ENCODE results near the gene RNF220.

RNF220 gene

DNA sequence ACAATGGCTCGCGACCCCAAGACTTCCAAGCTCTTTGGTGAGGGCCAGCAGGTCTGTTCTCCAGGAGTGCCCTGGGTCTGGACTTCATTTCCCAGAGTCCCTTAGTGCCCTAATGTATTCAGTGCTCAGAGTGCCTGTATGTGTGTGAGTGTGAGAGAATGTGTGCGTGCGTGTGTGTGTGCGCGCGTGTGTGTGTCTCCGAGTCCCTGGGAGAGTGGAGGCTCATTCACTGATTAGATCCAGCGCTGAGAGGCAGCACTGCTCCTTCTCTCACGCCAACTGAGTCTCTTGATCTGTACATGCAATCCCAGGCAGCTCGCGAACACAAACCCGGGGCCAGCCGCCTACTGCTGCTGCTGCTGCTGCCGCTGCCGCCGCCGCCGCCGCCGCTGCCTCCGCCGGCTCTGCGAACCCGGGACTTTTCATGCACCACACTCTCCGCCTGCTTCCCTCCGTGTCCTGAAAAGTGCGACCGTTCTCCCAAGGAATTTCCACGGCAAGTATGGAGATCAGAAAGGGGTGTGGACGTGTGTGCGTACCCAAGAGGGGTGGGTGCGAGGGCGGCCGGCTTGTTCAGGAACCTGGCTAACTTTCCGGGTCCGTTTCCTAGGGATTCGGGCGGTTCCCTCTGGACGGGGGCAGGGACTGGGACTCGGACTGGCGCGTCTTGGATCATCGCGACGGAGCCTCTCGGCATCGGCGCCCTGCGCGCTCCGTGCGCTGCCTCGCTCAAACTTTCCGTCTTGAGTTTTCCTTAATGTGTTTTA, at the start of gene RNF220 (continued):
- TF ChIP-seq ZNF530 (tag by site-specific recombination; IDR thresholded peaks at IDR 0.05; ENCODE audit: low read depth) (no peak), ZFP37 (tag by site-specific recombination; IDR thresholded peaks at IDR 0.05) (peak; percentile 86), SALL2 (tag by site-specific recombination; IDR thresholded peaks at IDR 0.05; ENCODE audit: borderline replicate concordance) (0 out of 2 replicates have a peak, but pooled peaks have one; percentile 67), ZFP41 (tag by site-specific recombination; IDR thresholded peaks at IDR 0.05; ENCODE audit: borderline replicate concordance) (no peak), KLF8 (tag by site-specific recombination; IDR thresholded peaks at IDR 0.05) (peak; percentile 54), ZNF610 (tag by site-specific recombination; IDR thresholded peaks at IDR 0.05; ENCODE audit: borderline replicate concordance) (peak; percentile 56), ZNF10 (tag by site-specific recombination; IDR thresholded peaks at IDR 0.05) (peak; percentile 72; the same call in 1 of the 2 replicates), ZNF350 (tag by site-specific recombination; IDR thresholded peaks at IDR 0.05) (no peak), ZNF596 (tag by site-specific recombination; IDR thresholded peaks at IDR 0.05) (no peak), ZNF354C (tag by site-specific recombination; IDR thresholded peaks at IDR 0.05; ENCODE audit: borderline replicate concordance, low read depth) (no peak), TRIM28 (IDR thresholded peaks at IDR 0.05; ENCODE audit: borderline replicate concordance, low read length) (peak; percentile 76; the same call in 1 of the 2 replicates), ZNF292 (tag by site-specific recombination; IDR thresholded peaks at IDR 0.05; ENCODE audit: borderline replicate concordance, low read depth) (no peak), KLF1 (tag by site-specific recombination; IDR thresholded peaks at IDR 0.05) (peak; percentile 80), ZNF501 (tag by site-specific recombination; IDR thresholded peaks at IDR 0.05) (peak; percentile 82; the same call in 1 of the 2 replicates), ZNF707 (tag by site-specific recombination; IDR thresholded peaks at IDR 0.05) (no peak), ZFHX2 (tag by site-specific recombination; conservative IDR thresholded peaks at IDR 0.05) (peak; percentile 82), ZNF140 (tag by site-specific recombination; IDR thresholded peaks at IDR 0.05) (no peak), FEZF1 (tag by site-specific recombination; IDR thresholded peaks at IDR 0.05) (peak; percentile 42; the same call in 1 of the 2 replicates), YY2 (tag by site-specific recombination; IDR thresholded peaks at IDR 0.05) (peak; percentile 62; the same call in 1 of the 2 replicates), ZNF391 (tag by site-specific recombination; IDR thresholded peaks at IDR 0.05; ENCODE audit: borderline replicate concordance, low read depth) (no peak; the same call in 1 of the 2 replicates), ZNF16 (tag by site-specific recombination; IDR thresholded peaks at IDR 0.05; ENCODE audit: low read depth) (0 out of 2 replicates have a peak, but pooled peaks have one; percentile 25), ZNF24 (tag by site-specific recombination; IDR thresholded peaks at IDR 0.05) (peak; percentile 84), KLF9 (tag by site-specific recombination; IDR thresholded peaks at IDR 0.05; ENCODE audit: low read depth) (peak; percentile 68), ZNF510 (tag by site-specific recombination; IDR thresholded peaks at IDR 0.05; ENCODE audit: insufficient replicate concordance) (no peak), KLF7 (tag by site-specific recombination; IDR thresholded peaks at IDR 0.05; ENCODE audit: borderline replicate concordance) (no peak), ZNF146 (tag by site-specific recombination; IDR thresholded peaks at IDR 0.05) (0 out of 2 replicates have a peak, but pooled peaks have one; percentile 27), SCRT2 (tag by site-specific recombination; IDR thresholded peaks at IDR 0.05) (0 out of 2 replicates have a peak, but pooled peaks have one; percentile 60), ZNF366 (tag by site-specific recombination; conservative IDR thresholded peaks at IDR 0.05) (peak; percentile 73), ZNF221 (tag by site-specific recombination; IDR thresholded peaks at IDR 0.05; ENCODE audit: borderline replicate concordance) (no peak), OSR2 (tag by site-specific recombination; IDR thresholded peaks at IDR 0.05) (peak; percentile 86), BCL11B (tag by site-specific recombination; IDR thresholded peaks at IDR 0.05; ENCODE audit: low read depth) (no peak), ZNF248 (tag by site-specific recombination; IDR thresholded peaks at IDR 0.05) (peak; percentile 58; the same call in 1 of the 2 replicates)
- TF ChIP-seq, protein P1, sequence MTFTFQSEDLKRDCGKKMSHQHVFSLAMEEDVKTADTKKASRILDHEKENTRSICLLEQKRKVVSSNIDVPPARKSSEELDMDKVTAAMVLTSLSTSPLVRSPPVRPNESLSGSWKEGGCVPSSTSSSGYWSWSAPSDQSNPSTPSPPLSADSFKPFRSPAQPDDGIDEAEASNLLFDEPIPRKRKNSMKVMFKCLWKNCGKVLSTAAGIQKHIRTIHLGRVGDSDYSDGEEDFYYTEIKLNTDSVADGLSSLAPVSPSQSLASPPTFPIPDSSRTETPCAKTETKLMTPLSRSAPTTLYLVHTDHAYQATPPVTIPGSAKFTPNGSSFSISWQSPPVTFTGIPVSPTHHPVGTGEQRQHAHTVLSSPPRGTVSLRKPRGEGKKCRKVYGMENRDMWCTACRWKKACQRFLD (tag by site-specific recombination; IDR thresholded peaks at IDR 0.05): no peak
- TF ChIP-seq, protein P2, sequence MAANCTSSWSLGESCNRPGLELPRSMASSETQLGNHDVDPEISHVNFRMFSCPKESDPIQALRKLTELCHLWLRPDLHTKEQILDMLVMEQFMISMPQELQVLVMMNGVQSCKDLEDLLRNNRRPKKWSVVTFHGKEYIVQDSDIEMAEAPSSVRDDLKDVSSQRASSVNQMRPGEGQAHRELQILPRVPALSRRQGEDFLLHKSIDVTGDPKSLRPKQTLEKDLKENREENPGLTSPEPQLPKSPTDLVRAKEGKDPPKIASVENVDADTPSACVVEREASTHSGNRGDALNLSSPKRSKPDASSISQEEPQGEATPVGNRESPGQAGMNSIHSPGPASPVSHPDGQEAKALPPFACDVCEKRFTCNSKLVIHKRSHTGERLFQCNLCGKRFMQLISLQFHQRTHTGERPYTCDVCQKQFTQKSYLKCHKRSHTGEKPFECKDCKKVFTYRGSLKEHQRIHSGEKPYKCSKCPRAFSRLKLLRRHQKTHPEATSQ (tag by site-specific recombination; IDR thresholded peaks at IDR 0.05): no peak
- TF ChIP-seq, protein P3, sequence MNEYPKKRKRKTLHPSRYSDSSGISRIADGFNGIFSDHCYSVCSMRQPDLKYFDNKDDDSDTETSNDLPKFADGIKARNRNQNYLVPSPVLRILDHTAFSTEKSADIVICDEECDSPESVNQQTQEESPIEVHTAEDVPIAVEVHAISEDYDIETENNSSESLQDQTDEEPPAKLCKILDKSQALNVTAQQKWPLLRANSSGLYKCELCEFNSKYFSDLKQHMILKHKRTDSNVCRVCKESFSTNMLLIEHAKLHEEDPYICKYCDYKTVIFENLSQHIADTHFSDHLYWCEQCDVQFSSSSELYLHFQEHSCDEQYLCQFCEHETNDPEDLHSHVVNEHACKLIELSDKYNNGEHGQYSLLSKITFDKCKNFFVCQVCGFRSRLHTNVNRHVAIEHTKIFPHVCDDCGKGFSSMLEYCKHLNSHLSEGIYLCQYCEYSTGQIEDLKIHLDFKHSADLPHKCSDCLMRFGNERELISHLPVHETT (tag by site-specific recombination; IDR thresholded peaks at IDR 0.05): no peak
- TF ChIP-seq, protein P4, sequence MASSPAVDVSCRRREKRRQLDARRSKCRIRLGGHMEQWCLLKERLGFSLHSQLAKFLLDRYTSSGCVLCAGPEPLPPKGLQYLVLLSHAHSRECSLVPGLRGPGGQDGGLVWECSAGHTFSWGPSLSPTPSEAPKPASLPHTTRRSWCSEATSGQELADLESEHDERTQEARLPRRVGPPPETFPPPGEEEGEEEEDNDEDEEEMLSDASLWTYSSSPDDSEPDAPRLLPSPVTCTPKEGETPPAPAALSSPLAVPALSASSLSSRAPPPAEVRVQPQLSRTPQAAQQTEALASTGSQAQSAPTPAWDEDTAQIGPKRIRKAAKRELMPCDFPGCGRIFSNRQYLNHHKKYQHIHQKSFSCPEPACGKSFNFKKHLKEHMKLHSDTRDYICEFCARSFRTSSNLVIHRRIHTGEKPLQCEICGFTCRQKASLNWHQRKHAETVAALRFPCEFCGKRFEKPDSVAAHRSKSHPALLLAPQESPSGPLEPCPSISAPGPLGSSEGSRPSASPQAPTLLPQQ (tag by site-specific recombination; IDR thresholded peaks at IDR 0.05): peak; percentile 92
